Chondrocyte (in vitro differentiated cells): ENCODE data around the gene CDT1. TPM values are rescaled to one million over a fixed set of nuclear protein-coding genes. Genes with fewer than 3 reads are reported as not detected.

ENCODE experiments used
- DNase-seq: peaks from one replicate; pipeline ENCODE4 v3.0.0; 2021; ENCODE audit warnings: mixed read lengths, low spot score
- H3K27ac Mint-ChIP-seq: one replicate; pipeline ENCODE4 v1.8.0; 2021; ENCODE audit warnings: mild to moderate bottlenecking, moderate library complexity, mixed read lengths; ENCODE audit not compliant: unreplicated experiment
- H3K27me3 Mint-ChIP-seq: 2 replicates; pipeline ENCODE4 v1.8.0; 2021; ENCODE audit warnings: low read depth, mixed read lengths
- H3K36me3 Mint-ChIP-seq: 2 replicates; pipeline ENCODE4 v1.8.0; 2021; ENCODE audit warnings: low read depth, mixed read lengths
- H3K4me1 Mint-ChIP-seq: 2 replicates; pipeline ENCODE4 v1.8.0; 2021; ENCODE audit warnings: low read depth, mild to moderate bottlenecking, mixed read lengths
- H3K4me3 Mint-ChIP-seq: one replicate; pipeline ENCODE4 v1.8.0; 2021; ENCODE audit warnings: mild to moderate bottlenecking, moderate library complexity, mixed read lengths; ENCODE audit not compliant: unreplicated experiment
- H3K9me3 Mint-ChIP-seq: 2 replicates; pipeline ENCODE4 v1.8.0; 2021; ENCODE audit warnings: low read depth, mixed read lengths
- CTCF ChIP-seq: fragments of 200-600 bp; sonication (generic); IDR thresholded peaks from 2 replicates; pipeline ENCODE4 v1.5.0; 2021; ENCODE audit warnings: antibody characterized with exemption, mild to moderate bottlenecking, moderate library complexity
- total RNA-seq: library from RNA; stranded (reverse); gene quantifications from 3 replicates; pipeline ENCODE4 v1.2.1, GENCODE V29; 2021

The CDT1 gene
- total RNA-seq, 1 donor from 2014 or later: 3.7 TPM

GRCh38 chr16:88814144-88814502 lies 10.5 kb downstream of the CDT1 start:
- Mint-ChIP-seq H3K9me3 (no peaks in the 10 kb centered on the region), H3K27me3 (no peaks in the 10 kb centered on the region), H3K36me3 (no peaks in the 10 kb centered on the region), H3K4me3 (no peak overlapping the region), H3K4me1 (peaks cover 17% of the 10 kb centered on the region), H3K27ac (no peak overlapping the region)
- DNase-seq: no peak
- TF ChIP-seq CTCF: no peak

GRCh38 chr16:88815227-88815626 lies 11.6 kb downstream of the CDT1 start:
- no peak for TF ChIP-seq CTCF
- Mint-ChIP-seq H3K4me3 (no peak overlapping the region), H3K27me3 (no peaks in the 10 kb centered on the region), H3K36me3 (no peaks in the 10 kb centered on the region), H3K9me3 (no peaks in the 10 kb centered on the region), H3K27ac (no peak overlapping the region), H3K4me1 (peaks cover 14% of the 10 kb centered on the region)
- no peak for DNase-seq

GRCh38 chr16:88815901-88816589 lies 12.5 kb downstream of the CDT1 start:
- Mint-ChIP-seq H3K4me1 (peaks cover 6% of the 10 kb centered on the region), H3K27ac (no peak overlapping the region), H3K27me3 (no peaks in the 10 kb centered on the region), H3K4me3 (no peak overlapping the region), H3K36me3 (no peaks in the 10 kb centered on the region), H3K9me3 (no peaks in the 10 kb centered on the region)
- no peak for DNase-seq
- peak; percentile 83 for TF ChIP-seq CTCF

- H3K9me3 Mint-ChIP-seq: no peaks in the 10 kb centered on the region
- H3K36me3 Mint-ChIP-seq: no peaks in the 10 kb centered on the region
- DNase-seq: no peak
- H3K4me3 Mint-ChIP-seq: no peak overlapping the region
- TF ChIP-seq CTCF: no peak
- H3K4me1 Mint-ChIP-seq: peaks cover 5% of the 10 kb centered on the region
- no peak overlapping the region for H3K27ac Mint-ChIP-seq
- no peaks in the 10 kb centered on the region for H3K27me3 Mint-ChIP-seq
These were observed 13.3 kb downstream of the CDT1 start for GRCh38 chr16:88816736-88817535.

GRCh38 chr16:88817785-88818574 lies 14.4 kb downstream of the CDT1 start:
- Mint-ChIP-seq H3K4me3 (no peak overlapping the region), H3K4me1 (no peaks in the 10 kb centered on the region), H3K36me3 (peaks cover 1% of the 10 kb centered on the region), H3K27me3 (no peaks in the 10 kb centered on the region), H3K9me3 (no peaks in the 10 kb centered on the region), H3K27ac (no peak overlapping the region)
- DNase-seq: no peak
- TF ChIP-seq CTCF: no peak
